Renal pelvis (tissue), 4 donors: ENCODE results near the gene ARFIP1. TPM values are rescaled to one million over a fixed set of nuclear protein-coding genes. Genes with fewer than 3 reads are reported as not detected.
A peak's percentile ranks its signal among the peaks of the same experiment; 100 is the strongest.
"Not testable (repeated sequence)": the region's sequence is repeated elsewhere in the genome, so short reads cannot be mapped to it uniquely, and the experiment has no call there.

ENCODE experiments used
- DNase-seq: peaks from one replicate; pipeline ENCODE4 v3.0.0-alpha.2; 2013
- polyA plus RNA-seq, 3 donors: library from polyadenylated mRNA; unstranded; fragments of 120-200 nt; gene quantifications; one replicate each; pipeline ENCODE4 v1.2.1, GENCODE V29; 2013; ENCODE audit not compliant: insufficient read length in 3 of 3

Gene ARFIP1
- polyA plus RNA-seq, 3 donors, result 35.7 to 36.8 (median 35.8) TPM

- no peak for DNase-seq
Measured at GRCh38 chr4:152887981-152888380, 108.2 kb downstream of the ARFIP1 start.

GRCh38 chr4:152892974-152893373 is 113.2 kb downstream of the ARFIP1 start:
- DNase-seq, result no peak

DNA sequence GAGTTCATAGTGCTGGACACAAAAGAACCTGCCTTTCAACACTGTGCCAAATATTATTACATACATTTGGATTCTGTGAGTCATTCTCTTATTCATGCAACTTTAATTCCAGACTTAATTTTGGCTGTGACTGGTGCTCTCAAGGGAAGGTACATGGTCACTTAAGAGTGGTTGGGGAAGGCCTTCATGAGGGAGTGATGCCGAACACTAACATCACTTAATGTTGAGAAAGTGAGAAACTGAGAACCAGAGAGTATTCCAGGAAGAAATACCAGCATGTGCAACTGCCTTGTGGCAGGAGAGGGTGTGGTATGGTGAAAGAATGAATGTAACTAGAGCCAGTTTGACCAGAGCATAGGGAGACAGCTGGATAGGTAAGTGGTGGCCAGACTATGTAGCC is 114.9 kb downstream of the ARFIP1 start:
- DNase-seq, result no peak

DNA sequence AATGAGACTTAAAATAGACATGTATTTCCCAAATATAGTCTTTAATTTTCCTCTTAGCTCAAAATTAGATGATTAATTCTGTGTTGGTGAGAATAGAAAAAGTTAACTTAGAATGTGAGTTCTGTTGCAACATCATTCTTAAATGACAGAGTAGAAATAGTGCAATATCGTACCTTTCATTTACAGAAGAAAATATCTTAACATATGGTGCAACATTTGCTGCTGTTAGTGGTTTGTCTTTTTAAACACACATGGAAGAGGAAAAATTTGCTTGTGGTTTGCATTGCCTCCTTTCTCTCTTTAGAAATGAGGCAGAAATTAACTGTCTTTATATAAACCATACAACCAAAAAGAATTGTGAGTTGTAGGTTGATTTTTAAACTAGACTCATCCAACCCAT is 117.1 kb downstream of the ARFIP1 start:
- no peak for DNase-seq

- DNase-seq, result not testable (repeated sequence)
Measured at GRCh38 chr4:152898133-152898532, 118.4 kb downstream of the ARFIP1 start.

DNA sequence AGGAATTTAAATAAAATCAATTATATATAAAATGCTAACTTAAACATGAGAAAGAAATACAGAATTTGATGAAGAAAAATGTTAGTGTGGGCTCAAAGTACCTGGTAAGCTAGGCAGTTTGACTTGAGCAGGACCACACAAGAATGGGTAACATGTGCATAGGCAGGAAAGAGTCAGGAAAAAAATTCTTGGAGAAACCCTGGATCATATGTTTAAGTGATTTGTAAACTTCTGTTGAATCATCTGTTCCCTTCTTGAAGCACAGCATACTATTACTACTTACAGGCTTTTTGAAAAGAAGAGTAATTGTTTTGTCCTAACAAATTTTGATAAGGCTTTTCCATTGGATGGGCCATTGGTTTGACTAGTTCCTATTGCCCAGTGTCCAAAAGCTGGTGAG is 118.9 kb downstream of the ARFIP1 start:
- no peak for DNase-seq

DNA sequence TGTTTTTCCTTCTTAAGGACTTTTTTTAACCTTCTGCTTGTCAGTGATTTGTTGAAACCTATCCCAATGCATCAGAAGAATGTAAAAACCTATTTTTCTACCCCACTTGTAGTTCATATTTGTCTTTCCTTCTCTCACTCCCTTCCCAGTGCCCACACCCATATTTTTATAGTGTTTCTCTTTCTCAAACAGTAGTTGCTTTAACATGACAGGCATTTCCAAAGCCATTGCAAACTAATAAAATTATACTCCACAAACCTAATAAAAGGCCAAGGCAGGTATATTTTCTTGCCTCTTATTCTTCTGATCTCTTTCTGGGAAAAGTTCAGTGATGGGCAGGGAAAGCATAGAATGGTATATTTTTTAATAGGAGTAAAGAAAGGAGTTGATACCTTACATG is 120.6 kb downstream of the ARFIP1 start:
- DNase-seq, result no peak

DNA sequence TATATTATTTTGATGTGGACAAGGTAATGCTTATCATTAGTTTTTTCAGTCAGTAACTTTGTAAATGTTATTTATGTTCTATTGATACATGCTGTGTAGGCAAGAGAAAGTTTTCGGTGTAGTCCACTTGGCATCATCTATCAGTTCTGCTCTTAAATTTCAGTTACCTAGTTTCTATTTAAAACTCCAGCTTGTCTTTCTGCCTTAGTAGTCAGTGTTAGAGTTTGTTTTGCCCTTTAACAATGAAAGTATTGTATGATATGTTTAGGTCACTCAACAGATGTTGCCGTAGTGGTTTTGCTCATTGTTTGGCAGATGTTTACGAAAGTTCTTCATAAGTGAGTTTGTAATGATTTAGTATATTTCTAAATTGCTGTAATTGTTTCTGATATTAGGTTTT is 121.5 kb downstream of the ARFIP1 start:
- no peak for DNase-seq

GRCh38 chr4:152903658-152904057 is 123.9 kb downstream of the ARFIP1 start:
- no peak for DNase-seq

DNA sequence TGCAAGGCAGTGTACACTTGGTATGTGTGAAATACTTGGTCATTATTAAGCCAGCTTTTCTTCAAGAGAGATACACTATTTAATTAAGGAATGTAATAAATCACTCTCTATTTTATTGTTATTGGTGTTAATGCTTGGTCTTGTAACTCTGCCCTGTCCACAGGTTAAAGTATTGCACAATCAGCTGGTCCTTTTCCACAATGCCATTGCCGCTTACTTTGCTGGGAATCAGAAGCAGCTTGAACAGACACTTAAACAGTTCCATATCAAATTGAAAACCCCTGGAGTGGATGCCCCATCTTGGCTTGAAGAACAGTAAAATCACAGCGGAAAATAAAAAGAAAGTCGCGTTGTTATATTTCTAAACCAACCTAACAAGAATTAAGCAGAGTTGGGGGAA is 130.1 kb downstream of the ARFIP1 start:
- DNase-seq, result peak; percentile 11

- DNase-seq, result no peak
Measured at GRCh38 chr4:152910521-152910920, 130.8 kb downstream of the ARFIP1 start.

- no peak for DNase-seq
Measured at GRCh38 chr4:152917543-152918395, 138.0 kb downstream of the ARFIP1 start.

- no peak for DNase-seq
Measured at GRCh38 chr4:152919826-152920225, 140.1 kb downstream of the ARFIP1 start.

DNA sequence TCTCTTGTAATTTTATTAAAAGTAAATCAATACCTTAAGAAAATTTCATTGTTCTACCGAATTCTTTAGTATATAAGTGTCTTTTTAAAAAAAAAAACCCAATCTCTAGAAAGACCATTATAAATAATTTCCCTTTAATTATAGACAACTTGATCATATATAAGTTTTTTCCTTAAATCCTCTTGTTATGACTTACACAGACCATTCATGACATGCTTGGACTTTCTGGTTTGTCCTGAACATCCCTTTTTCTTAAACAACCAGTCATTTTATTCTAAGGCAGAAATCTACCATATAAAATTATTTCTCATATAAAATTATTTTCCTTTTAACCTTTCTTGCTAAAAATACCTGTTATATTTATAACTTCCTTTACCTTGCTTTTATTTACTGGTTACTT is 141.0 kb downstream of the ARFIP1 start:
- no peak for DNase-seq

DNA sequence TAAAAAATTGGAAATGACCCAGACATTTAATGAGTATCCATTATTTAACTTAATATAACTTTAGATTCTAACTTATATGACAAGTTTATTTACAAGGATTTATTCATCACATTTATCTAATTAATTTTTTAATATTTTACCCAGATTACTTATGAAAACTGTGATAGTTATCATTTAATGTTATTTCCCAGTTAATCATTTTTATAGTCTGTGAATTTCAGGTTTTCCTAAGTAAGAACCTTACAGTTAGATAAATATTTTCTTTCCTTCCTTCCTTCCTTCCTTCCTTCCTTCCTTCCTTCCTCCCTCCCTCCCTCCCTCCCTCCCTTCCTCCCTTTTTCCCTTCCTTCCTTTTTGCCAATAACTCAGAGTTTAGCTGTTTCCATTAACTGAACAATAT is 141.5 kb downstream of the ARFIP1 start:
- DNase-seq, result no peak

DNA sequence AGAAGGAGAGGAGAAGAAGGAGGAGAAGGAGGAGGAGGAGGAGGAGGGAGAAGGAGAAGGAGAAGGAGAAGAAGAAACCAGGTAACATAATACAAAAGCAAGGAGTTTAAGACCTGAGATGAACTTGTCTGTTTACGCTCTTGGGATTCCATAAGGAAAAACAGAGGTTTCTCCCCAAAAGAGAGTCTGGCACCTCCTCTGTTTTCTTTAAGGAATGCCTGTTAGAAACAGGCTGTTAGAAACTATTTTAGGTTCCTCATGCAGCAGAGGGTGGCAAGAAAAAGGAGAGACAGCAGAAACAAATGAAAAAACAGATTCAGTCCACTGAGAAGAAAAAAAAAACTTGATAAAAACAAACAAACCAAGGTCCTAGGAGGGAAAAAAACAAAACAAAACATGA is 146.1 kb downstream of the ARFIP1 start:
- DNase-seq, result no peak

DNA sequence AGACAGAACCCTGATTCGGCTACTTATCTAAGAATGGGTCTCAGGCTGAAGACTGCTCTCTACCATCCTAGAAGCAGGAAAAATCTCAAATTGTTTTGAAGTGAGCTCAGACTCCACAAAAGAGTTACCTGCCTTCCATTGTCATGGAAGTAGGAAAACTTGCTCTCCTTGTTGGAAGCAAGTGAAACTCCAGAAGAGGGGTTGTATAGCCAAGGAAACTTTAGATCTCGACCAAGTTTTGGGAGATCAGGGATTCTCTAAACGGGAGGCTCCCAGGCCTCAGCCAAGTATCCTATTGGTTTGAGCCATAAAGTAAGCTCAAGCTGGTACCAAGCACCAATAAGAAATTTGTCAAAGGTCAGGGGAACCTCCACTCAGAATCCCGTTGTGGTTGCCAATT is 147.2 kb downstream of the ARFIP1 start:
- no peak for DNase-seq

DNA sequence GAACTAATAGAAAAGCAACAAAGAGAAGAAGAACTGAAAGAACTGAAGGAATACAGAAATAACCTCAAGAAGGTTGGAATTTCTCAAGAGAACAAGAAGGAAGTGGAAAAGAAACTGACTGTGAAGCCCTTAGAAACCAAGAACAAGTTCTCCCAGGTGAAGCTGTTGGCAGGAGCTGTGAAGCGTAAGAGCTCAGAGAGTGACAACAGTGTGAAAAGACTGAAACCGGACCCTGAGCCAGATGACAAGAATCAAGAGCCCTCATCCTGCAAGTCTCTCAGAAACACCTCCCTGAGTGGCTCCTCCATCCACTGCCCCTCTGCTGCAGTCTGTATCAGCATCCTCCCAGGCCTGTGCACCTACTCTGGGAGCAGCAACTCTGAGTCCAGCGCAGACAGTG is 148.0 kb downstream of the ARFIP1 start:
- no peak for DNase-seq

DNA sequence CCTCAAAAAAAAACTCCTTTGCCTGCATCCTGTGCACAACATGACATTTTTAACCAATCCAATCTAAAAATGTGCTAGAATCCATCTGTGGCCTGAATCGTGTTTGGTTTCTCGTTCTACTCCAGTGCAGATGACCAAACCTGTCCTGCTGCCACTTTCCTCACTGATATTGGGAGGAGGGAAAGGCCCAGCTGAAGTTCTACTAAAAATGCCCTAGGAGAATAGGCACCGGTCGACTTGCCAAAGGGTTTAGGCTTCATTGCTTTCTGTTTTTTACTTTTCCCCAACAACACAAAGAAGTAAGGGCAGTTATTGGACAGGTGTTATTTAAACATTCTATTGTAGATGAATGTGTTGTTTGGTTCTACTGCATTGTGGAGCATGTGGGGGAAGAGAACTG is 148.5 kb downstream of the ARFIP1 start:
- DNase-seq, result no peak

DNA sequence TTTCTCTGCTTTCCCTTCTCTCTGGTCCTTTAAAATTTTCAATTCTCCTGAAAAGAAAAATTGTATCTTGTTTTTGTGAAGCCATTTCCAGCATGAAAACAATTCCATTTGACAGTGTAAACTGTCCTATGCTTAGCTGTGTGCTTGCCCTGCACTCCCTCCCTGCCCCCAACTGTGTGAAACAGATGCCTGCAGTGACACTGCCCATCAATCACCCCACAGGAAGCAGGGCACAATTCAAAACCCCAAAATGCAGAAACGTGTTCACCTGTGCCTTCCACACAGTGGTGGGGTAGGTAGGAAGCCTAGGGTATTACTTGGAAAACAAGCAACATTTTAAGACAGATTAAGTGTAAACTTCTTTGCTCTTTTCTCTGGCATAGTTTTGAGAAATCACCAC is 150.1 kb downstream of the ARFIP1 start:
- DNase-seq, result no peak

DNA sequence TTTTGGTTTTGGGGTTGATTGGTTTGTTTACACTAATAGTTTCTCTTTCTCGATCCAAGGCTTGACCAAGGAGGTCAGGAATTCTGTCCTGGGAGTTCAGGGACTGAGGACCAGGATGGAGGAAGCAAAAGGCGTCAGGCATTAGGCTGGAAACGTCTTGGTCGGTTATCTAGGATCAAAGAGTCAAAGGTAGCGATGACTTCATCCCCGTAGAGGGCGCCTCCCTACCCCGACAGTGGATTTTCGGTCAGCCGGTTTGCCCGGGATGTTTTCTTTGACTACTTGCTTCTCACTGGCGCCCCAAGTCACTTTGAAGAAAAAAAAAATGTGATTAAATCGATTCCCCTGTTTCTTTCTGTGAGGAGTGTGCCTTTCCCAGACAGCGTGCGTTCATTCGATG is 155.4 kb downstream of the ARFIP1 start:
- peak; percentile 24 for DNase-seq

GRCh38 chr4:152935631-152936445 is 156.1 kb downstream of the ARFIP1 start, which contains the start of gene FHDC1:
Gene FHDC1, plus strand, starts transcription at chr4:152936323. Its CDS starts 6,735 bp downstream, at chr4:152943058.
- DNase-seq, result peak; percentile 51
